HUES6 (cell line): ENCODE data around the gene NUP214.
A peak's percentile ranks its signal among the peaks of the same experiment; 100 is the strongest.

Experiments
- H3K27ac ChIP-seq: 2 replicates; pipeline ENCODE4 v1.7.0; 2013; ENCODE audit warnings: low read depth, mild to moderate bottlenecking, low read length, inconsistent platforms
- H3K27me3 ChIP-seq: 2 replicates; pipeline ENCODE4 v1.6.1; 2013; ENCODE audit warnings: low read length; ENCODE audit not compliant: control insufficient read depth, insufficient read depth
- H3K36me3 ChIP-seq: 2 replicates; pipeline ENCODE4 v1.6.1; 2013; ENCODE audit warnings: low read length; ENCODE audit not compliant: control insufficient read depth, insufficient read depth
- H3K4me1 ChIP-seq: 2 replicates; pipeline ENCODE4 v1.6.1; 2013; ENCODE audit warnings: low read length; ENCODE audit not compliant: control insufficient read depth, insufficient read depth
- H3K4me3 ChIP-seq: 2 replicates; pipeline ENCODE4 v1.5.1; 2013; ENCODE audit warnings: low read depth, low read length
- H3K9ac ChIP-seq: one replicate; pipeline ENCODE4 v1.6.1; 2013; ENCODE audit warnings: mild to moderate bottlenecking, low read length
- H3K9me3 ChIP-seq: 2 replicates; pipeline ENCODE4 v1.6.1; 2013; ENCODE audit warnings: low read depth, low read length; ENCODE audit not compliant: control insufficient read depth, insufficient read depth

The NUP214 gene

GRCh38 chr9:131218370-131218769, 93.0 kb downstream of the NUP214 start:
- no peaks in the 10 kb centered on the region for H3K27me3 ChIP-seq
- peaks cover 26% of the 10 kb centered on the region for H3K36me3 ChIP-seq

GRCh38 chr9:131220485-131220884, 95.1 kb downstream of the NUP214 start:
- Histone ChIP-seq H3K36me3 (peaks cover 27% of the 10 kb centered on the region), H3K27me3 (no peaks in the 10 kb centered on the region), H3K27ac (no peak overlapping the region), H3K9ac (no peak overlapping the region), H3K4me3 (no peak overlapping the region), H3K4me1 (peaks cover 18% of the 10 kb centered on the region), H3K9me3 (no peaks in the 10 kb centered on the region)

More at GRCh38 chr9:131218370-131218769, 93.0 kb downstream of the NUP214 start:
- Histone ChIP-seq H3K4me1 (peaks cover 18% of the 10 kb centered on the region), H3K9ac (no peak overlapping the region), H3K4me3 (no peak overlapping the region), H3K27ac (no peak overlapping the region), H3K9me3 (no peaks in the 10 kb centered on the region)

- peaks cover 26% of the 10 kb centered on the region for H3K4me1 ChIP-seq
- no peak overlapping the region for H3K4me3 ChIP-seq
- H3K36me3 ChIP-seq = peaks cover 19% of the 10 kb centered on the region
- H3K27ac ChIP-seq = no peak overlapping the region
- H3K27me3 ChIP-seq = no peaks in the 10 kb centered on the region
- H3K9me3 ChIP-seq = no peaks in the 10 kb centered on the region
- H3K9ac ChIP-seq = no peak overlapping the region
These were observed 97.1 kb downstream of the NUP214 start for GRCh38 chr9:131222460-131222859.

- no peak overlapping the region for H3K4me3 ChIP-seq
- H3K27me3 ChIP-seq = no peaks in the 10 kb centered on the region
- H3K36me3 ChIP-seq = peaks cover 21% of the 10 kb centered on the region
- no peak overlapping the region for H3K9ac ChIP-seq
- no peaks in the 10 kb centered on the region for H3K9me3 ChIP-seq
- H3K27ac ChIP-seq = no peak overlapping the region
- peaks cover 25% of the 10 kb centered on the region for H3K4me1 ChIP-seq
These were observed 100.8 kb downstream of the NUP214 start for GRCh38 chr9:131226226-131226625.

- Histone ChIP-seq H3K27me3 (no peaks in the 10 kb centered on the region), H3K9me3 (no peaks in the 10 kb centered on the region), H3K4me3 (0 out of 2 replicates have a peak overlapping the region, but pooled peaks have one; percentile 7), H3K36me3 (peaks cover 32% of the 10 kb centered on the region), H3K4me1 (peaks cover 25% of the 10 kb centered on the region), H3K27ac (peak overlapping the region; percentile 54; the same call in 1 of the 2 replicates), H3K9ac (no peak overlapping the region)
These were observed 101.9 kb downstream of the NUP214 start for GRCh38 chr9:131227112-131227958.

- Histone ChIP-seq H3K27me3 (no peaks in the 10 kb centered on the region), H3K36me3 (peaks cover 36% of the 10 kb centered on the region), H3K27ac (peak overlapping the region; percentile 63; the same call in 1 of the 2 replicates), H3K9me3 (no peaks in the 10 kb centered on the region), H3K4me1 (peaks cover 25% of the 10 kb centered on the region), H3K4me3 (peak overlapping the region; percentile 37; the same call in 1 of the 2 replicates), H3K9ac (no peak overlapping the region)
These were observed 102.6 kb downstream of the NUP214 start for GRCh38 chr9:131227959-131228460.

- Histone ChIP-seq H3K36me3 (peaks cover 42% of the 10 kb centered on the region), H3K4me3 (no peak overlapping the region), H3K27ac (no peak overlapping the region), H3K27me3 (no peaks in the 10 kb centered on the region), H3K9ac (no peak overlapping the region), H3K4me1 (peaks cover 25% of the 10 kb centered on the region), H3K9me3 (no peaks in the 10 kb centered on the region)
These were observed 103.6 kb downstream of the NUP214 start for GRCh38 chr9:131228988-131229387.

- no peak overlapping the region for H3K9ac ChIP-seq
- peaks cover 47% of the 10 kb centered on the region for H3K36me3 ChIP-seq
- no peak overlapping the region for H3K27ac ChIP-seq
- H3K4me3 ChIP-seq = no peak overlapping the region
- H3K27me3 ChIP-seq = no peaks in the 10 kb centered on the region
- no peaks in the 10 kb centered on the region for H3K9me3 ChIP-seq
- H3K4me1 ChIP-seq = peaks cover 20% of the 10 kb centered on the region
These were observed 108.2 kb downstream of the NUP214 start for GRCh38 chr9:131233556-131233955.

- Histone ChIP-seq H3K36me3 (peaks cover 44% of the 10 kb centered on the region), H3K4me3 (no peak overlapping the region), H3K9me3 (no peaks in the 10 kb centered on the region), H3K4me1 (peaks cover 20% of the 10 kb centered on the region), H3K9ac (no peak overlapping the region), H3K27me3 (no peaks in the 10 kb centered on the region), H3K27ac (no peak overlapping the region)
These were observed 108.6 kb downstream of the NUP214 start for GRCh38 chr9:131233995-131234394.

- no peak overlapping the region for H3K9ac ChIP-seq
- peaks cover 23% of the 10 kb centered on the region for H3K4me1 ChIP-seq
- no peaks in the 10 kb centered on the region for H3K9me3 ChIP-seq
- peaks cover 44% of the 10 kb centered on the region for H3K36me3 ChIP-seq
- H3K4me3 ChIP-seq = no peak overlapping the region
- no peak overlapping the region for H3K27ac ChIP-seq
- H3K27me3 ChIP-seq = no peaks in the 10 kb centered on the region
These were observed 109.6 kb downstream of the NUP214 start for GRCh38 chr9:131234799-131235479.

GRCh38 chr9:131235480-131235851, 110.1 kb downstream of the NUP214 start:
- H3K9ac ChIP-seq = no peak overlapping the region
- peaks cover 28% of the 10 kb centered on the region for H3K4me1 ChIP-seq
- H3K36me3 ChIP-seq = peaks cover 42% of the 10 kb centered on the region
- H3K27ac ChIP-seq = no peak overlapping the region
- H3K9me3 ChIP-seq = no peaks in the 10 kb centered on the region
- no peak overlapping the region for H3K4me3 ChIP-seq
- H3K27me3 ChIP-seq = no peaks in the 10 kb centered on the region
